LNCaP clone FGC (cell line): Measurements from ENCODE around the gene KCND3.

Source experiments
- DNase-seq: peaks from one replicate; pipeline ENCODE4 v3.0.0-alpha.2; 2011; ENCODE audit warnings: low read depth
- H3K4me3 ChIP-seq: 2 replicates; pipeline ENCODE4 v1.5.1; 2011; ENCODE audit warnings: mild to moderate bottlenecking, low read depth, low read length, control low read depth
- CTCF ChIP-seq: IDR thresholded peaks from 2 replicates; pipeline ENCODE4 v1.5.1; 2012; ENCODE audit warnings: mild to moderate bottlenecking; ENCODE audit not compliant: control insufficient read depth, insufficient read depth; ENCODE audit errors: extremely low read depth

Gene KCND3

GRCh38 chr1:111833334-111833733 is 156.1 kb downstream of the KCND3 start:
- DNase-seq, result no peak
- TF ChIP-seq CTCF, result no peak
- H3K4me3 ChIP-seq, result no peak overlapping the region

GRCh38 chr1:111832521-111833155 is 156.8 kb downstream of the KCND3 start:
- no peak for TF ChIP-seq CTCF

GRCh38 chr1:111831153-111831552 is 158.3 kb downstream of the KCND3 start:
- DNase-seq, result no peak
- no peak overlapping the region for H3K4me3 ChIP-seq
- TF ChIP-seq CTCF, result no peak

More at GRCh38 chr1:111832521-111833155, 156.8 kb downstream of the KCND3 start:
- no peak for DNase-seq
- no peak overlapping the region for H3K4me3 ChIP-seq

GRCh38 chr1:111827946-111828345 is 161.5 kb downstream of the KCND3 start:
- H3K4me3 ChIP-seq, result no peak overlapping the region
- no peak for TF ChIP-seq CTCF
- no peak for DNase-seq

- no peak overlapping the region for H3K4me3 ChIP-seq
- no peak for DNase-seq
- no peak for TF ChIP-seq CTCF
Observed at GRCh38 chr1:111826278-111826677, 163.2 kb downstream of the KCND3 start.

GRCh38 chr1:111825217-111825616 is 164.3 kb downstream of the KCND3 start:
- DNase-seq, result no peak
- no peak for TF ChIP-seq CTCF
- no peak overlapping the region for H3K4me3 ChIP-seq

GRCh38 chr1:111822138-111822537 is 167.3 kb downstream of the KCND3 start:
- H3K4me3 ChIP-seq, result no peak overlapping the region
- DNase-seq, result no peak
- TF ChIP-seq CTCF, result no peak
